HG03378 (cell line): ENCODE results near the gene MYZAP.

Experiments
- ATAC-seq: cut with Tn5 transposase; IDR thresholded peaks from one replicate; pipeline ENCODE4 v1.9.1; 2021; ENCODE audit warnings: mild to moderate bottlenecking, moderate library complexity; ENCODE audit not compliant: unreplicated experiment

The MYZAP gene

DNA sequence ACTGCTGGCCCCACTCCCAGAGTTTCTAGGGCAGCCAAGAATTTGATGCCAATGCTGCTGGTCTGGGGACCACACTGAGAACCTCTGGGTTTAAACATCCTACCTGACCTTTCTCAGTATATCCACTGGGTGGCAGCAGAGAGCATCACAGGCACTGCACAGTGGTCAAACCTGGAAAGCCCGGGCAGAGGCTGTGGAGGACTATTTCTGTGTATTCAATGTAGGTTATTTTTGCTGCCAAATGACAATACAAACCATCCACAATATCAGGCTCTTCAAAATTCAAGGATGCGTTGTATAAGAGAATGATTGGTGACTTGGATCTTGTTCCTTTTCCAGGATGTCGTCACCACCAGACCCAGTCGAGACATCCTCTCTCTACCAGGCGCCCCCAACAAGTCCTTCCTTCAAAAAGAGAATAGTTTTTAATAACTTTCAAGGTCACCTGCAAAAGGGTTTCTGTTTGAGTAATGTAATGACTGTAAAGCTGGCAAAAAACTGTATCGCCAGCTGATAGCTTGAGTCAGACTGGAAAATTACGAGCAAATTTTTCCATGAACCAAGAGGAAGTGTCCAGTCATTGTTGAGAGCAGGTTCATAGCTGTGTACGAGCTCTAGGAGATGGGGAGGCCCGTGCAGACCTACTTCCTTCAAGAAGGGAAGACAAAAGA is 30.5 kb upstream of the MYZAP start:
- peak; percentile 77 for ATAC-seq

DNA sequence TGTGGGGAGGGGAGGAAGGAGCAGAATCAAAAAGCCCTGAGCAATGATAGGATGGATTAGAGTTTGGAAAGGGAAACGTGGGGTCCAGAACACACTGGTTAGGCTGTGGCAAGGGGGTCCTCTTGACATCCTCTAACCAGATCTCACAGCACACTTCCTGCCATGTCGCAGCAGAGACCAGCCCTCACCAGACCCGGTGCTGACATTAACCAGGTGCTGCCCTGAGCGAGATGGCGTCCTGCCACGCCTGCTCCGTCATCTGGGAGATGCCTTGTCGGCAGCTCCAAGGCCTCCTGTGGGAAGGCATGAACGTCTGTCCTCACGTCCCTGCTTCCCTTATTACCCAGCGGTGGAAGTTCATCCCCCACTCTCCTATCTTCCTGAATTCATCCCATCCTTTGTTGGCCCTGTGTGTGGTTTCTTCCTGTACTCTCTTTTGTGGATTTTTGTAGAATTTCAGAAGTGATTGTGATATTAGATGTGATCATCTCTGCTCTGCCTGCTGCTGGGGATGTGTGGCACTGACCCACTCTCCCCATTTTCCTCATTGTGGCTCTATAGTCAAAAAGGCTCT is 29.4 kb upstream of the MYZAP start:
- no peak for ATAC-seq

DNA sequence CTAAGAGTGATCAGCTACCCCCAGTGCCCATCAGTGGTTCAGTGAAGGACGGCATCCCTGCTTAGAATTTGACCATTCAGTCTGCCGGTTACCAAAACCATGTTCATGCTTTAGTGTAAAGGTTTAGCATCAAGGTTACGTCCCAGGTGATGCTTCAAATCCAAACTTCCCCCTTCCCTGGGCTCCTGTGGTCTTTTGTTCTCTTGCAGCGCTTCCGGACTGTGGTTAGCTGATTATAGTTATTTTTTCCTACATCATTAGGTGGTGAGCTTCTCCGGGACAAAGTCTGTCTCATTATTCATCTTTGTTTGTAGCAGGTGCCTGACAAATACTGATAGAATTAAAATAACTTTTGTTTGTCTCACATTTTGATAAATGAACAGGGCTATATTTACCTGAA is 28.3 kb upstream of the MYZAP start:
- ATAC-seq = no peak

DNA sequence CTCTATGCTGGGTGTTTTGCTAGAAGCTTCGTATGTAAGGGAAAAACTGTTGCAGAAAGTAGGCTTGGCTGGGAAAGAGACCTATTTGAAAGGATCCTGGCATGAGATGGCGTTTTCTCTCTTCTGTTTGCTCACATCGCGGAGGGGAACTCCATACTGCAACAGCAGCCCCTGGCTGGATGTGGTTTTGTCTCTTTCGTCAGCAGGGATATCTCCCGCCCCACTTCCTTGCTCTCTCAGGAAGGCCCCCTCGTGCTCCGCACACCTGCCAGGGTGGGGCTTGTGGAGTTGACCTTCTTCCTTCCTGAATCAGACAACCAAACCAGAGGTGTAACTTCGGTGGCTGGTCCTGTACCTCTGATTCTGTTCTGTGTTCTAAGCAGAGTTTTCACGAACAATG is 26.4 kb upstream of the MYZAP start:
- no peak for ATAC-seq

DNA sequence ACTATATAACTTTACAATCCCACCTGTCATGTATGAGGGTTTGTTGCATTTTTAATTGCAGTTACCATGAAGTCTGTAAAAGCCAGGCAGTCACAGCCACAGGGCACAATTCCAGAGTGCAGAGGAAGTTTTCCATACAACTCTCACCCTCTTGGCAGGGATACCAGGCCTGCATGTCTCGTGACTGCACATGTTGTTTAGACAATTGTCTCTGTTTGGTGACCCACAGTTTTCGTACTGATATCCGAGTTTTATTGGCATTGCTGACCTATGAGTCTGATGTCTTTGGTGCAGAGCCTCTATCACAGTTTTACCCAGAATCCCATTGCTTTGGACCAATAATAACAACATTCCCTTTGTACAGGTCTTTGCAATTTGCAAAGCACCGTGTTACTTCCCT is 24.9 kb upstream of the MYZAP start:
- ATAC-seq = no peak

DNA sequence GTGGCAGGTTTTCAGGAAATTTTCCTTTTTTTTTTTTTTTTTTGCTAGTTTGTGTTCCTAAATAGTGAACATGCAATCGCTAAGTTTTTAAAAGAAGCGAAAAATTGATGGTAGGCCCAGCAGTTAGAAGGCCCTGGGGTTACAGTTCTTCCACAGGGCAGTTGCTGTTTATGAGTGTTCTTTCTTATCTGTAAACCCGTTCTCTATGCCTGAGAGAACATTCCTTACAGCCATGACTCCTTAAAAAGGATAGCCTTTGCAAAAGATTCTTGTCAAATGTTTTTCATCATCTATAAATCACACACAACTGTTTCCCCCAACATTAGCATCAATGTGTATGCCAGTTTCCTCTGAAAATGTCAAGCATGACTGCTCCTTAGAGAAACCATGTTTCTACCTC is 23.8 kb upstream of the MYZAP start:
- ATAC-seq = no peak

DNA sequence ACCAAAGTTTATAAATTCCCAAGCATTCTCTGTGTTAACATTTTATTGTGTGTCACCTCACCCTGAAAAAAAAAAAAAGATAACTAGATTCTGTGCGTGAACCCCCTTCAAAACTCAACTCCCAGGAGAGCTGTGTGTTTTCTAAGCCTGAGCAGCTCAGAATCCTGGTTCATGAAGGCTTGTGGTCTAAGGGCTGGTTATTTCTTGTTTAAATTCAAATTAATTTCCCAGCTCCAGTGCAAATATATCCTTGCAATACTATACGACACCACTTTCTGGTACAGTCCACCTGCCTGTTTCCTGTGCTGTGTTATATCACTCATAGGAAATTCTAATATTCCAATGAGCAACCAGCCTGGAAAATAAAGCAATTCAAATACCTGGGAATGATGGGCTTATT is 23.4 kb upstream of the MYZAP start:
- ATAC-seq = no peak

DNA sequence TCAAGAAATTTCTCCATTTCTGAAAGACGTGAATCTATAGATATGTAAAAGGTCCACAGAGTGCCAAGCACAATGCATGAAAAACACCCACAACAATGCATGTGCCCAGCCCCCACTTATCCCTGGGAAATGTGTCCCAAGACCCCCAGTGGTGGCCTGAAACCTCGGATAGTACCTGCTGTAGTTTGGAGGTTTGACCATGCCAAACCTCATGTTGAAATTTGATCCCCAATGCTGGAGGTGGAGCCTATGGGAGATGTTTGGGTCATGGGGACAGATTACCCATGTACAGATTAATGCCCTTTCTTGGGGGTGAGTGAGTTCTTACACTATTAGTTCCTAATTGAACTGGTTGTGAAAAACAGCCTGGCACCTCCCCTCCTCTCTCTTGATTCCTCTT is 21.4 kb upstream of the MYZAP start:
- no peak for ATAC-seq

DNA sequence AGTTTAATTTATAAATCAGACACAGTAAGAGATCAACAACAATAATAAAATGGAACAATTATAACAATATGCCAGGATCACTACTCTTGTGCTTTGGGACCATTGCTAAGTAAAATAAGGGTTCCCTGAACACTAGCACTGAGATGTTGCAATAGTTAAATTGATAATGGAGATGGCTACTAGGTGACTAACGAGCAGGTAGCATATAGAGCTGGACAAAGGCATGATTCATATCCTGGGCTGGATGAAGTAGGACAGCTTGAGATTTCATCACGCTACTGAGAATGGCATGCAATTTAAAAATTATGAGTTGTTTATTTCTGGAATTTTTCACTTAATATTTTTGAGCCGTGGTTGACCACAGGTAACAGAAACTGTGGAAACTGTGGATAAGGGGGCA is 20.7 kb upstream of the MYZAP start:
- no peak for ATAC-seq

DNA sequence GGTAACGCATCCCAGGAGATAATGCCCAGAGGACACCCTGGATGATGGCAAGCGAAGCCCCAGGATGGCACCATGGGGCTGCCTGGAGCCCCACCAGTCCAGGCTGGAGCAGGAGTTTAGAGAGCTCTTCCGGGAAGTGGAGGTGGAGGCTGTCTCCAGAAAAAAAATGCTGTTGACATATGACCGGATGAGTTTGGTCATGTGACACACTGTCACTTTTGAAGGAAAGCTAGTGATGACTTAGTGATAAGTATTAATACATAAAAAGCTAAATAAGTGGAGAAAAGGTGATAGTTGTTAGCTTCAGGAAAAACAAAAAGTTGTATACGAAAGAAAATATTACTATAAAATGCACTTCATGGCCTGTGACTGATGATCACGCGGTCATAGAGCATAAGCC is 20.0 kb upstream of the MYZAP start:
- no peak for ATAC-seq

DNA sequence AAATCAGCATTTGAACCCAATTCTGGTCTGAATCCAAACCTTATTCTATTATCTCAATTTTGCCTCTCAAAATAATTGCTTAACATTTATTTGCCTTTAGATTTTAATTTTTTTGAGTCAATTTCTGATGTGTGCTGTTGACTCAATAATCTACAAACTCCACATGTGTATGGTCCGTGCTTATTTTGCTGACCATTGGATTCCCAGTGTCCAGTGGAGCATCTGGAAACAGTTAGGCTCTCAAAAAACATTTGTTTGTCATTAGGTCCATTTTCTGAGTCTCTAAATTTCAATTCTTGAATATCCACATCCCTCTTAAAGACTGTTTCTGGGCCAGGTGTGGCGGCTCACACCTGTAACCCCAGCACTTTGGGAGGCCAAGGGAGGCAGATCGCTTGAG is 19.2 kb upstream of the MYZAP start:
- no peak for ATAC-seq

DNA sequence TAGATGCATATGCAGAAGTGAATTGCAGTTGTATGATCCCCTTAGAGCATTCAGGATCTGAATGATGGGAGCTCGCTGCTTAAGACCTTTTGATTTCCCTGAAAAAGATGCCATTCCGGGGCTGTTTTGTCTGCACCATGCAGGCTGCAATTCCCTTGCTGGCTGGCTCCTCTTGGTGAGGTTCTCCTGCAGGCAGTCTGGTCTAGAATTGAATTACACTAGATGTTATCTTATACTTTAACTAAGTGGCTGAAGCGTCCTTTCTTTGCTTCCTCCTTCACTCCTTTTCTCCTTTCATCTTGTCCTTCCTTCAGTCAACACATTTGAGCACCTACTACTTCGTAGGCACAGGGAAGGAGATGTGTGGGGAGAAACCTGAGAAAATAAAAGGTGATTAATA is 18.6 kb upstream of the MYZAP start:
- no peak for ATAC-seq

DNA sequence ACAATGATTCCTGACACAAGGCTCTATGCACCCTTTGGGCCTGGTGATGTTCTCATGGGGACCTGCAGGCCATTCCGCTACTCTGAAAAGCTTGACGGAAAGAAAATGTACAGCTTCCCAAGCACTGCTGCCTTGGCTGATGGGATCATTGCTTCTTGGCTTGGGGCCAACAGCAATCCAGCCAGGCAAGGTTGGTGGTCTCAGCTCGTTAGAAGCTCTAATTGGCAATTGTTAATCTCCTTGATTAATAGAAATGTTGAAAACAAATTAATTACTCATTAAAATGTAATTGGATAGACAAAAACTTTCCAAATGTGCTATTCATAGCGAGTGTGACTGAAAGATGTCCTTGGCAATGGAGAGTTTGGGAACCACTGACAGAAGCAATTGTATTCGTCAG is 16.3 kb upstream of the MYZAP start:
- ATAC-seq = no peak

DNA sequence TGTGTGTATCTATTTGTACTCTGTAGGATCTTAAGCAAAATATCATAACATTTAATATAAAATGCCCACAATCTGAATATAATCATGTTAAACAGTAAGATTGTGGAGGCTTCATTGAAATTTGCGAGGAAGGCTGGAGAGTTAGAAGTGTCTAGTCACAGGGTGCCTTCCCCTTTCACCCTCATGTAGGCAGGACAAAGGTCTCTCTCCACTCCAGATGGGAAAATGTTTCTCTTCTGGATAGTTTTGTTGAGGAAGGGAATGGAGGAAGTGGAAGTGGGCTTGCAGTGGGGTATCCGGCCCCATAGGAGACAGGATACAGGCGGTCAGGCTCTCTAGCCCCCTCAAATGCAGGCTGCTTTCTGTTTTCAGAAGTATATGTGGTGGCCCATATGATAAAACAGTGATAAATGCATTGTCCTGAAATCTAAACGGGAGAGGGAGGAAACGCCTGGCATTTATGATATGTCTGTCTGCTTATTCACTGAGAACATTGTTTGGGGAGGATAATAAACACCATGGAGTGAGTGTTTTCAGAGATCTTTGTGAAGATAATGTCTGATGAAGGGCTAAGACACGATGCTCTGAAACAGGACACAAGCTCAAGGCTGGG is 13.3 kb upstream of the MYZAP start:
- no peak for ATAC-seq

DNA sequence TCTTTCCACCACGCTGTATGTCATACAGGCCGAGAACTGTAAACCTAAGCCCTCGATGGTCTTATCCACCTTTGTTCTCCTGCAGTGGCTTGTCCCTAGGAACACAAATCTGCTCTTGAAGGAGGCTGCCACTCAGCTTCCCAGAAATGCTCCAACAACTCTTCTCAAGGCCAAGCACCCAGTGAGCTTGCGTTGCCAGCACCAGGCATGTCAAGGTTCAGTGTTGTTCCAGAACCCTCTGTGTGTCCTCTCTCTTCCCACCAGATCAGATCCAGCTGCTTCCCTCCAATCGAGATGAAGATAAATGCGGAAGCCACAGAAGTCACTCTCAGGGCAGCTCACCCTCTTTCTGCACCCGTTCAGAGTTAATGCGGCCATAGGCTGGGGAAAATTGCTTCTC is 11.3 kb upstream of the MYZAP start:
- no peak for ATAC-seq

DNA sequence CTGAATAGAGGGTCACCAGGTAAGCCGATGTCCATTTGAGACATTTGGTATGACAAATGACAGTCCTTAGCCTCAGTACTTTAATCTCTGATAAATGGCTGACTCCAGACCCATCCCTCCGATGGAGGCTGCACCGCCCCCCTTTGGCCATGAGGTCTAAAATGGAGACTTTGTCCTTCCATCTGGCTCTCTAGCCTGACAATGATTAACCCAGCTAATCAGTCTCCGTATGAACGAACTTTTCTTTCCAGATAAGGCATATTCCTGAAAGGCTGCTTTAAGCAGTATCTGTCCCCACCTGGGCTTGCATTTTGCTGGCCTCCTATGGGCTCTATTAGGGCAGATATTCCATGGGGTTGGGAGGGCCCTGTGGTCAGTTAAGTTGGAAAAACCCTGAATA is 10.8 kb upstream of the MYZAP start:
- no peak for ATAC-seq

DNA sequence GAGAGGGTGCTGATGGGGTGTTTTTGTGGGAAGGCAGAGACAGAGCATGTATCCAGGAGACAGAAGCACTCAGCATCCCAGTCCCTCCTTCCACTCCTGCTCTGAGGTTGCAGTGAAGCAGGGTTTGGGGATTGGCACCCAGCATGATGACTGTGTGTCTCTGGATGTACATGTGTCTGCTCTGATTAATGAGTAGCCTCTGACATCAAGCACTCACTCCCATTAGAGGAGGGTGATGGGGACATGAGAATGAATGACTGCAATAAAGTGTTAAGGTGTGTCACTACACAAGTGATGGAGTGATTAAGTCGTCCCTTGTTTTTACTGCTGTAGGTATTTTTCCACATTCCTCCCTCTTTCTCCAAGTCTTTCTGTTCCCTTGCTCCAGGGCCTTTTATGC is 9.6 kb upstream of the MYZAP start:
- no peak for ATAC-seq

DNA sequence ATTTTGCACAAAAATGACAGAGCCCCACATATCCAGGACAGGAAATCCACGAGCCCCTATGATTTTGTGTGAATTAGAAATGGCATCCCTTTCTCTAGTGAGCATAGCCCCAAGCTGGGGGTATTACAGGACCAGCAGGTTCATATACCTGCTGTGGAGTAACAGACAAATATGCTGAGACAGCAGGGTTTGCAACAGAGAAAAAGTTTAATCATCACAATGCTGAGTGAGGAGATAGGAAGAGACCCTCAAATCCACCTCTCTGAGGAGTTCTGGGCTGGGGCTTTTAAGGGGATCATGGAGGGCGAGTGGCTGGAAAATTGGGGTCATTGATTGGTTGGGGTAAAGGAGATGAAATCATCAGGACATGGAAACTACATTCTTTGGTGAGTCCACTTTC is 8.4 kb upstream of the MYZAP start:
- ATAC-seq = no peak

DNA sequence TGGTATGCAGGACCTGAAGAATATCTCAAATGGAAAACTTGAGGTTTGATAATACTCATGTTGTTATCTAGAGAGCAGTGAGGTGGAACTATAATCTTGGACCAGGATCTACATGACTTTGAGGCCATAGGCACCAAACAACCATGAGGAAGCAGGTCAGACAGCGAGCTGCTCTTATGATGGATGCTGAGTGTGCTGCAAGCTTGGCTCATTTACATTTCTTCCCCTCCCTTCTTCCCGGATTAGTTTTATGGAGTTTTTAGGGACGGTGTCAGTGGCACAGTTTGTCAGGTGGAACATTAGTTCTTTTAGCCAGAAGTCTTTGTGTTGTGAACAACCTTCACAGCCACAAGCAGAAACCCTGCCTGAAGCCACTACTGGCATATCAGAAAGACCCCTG is 8.0 kb upstream of the MYZAP start:
- ATAC-seq = no peak

DNA sequence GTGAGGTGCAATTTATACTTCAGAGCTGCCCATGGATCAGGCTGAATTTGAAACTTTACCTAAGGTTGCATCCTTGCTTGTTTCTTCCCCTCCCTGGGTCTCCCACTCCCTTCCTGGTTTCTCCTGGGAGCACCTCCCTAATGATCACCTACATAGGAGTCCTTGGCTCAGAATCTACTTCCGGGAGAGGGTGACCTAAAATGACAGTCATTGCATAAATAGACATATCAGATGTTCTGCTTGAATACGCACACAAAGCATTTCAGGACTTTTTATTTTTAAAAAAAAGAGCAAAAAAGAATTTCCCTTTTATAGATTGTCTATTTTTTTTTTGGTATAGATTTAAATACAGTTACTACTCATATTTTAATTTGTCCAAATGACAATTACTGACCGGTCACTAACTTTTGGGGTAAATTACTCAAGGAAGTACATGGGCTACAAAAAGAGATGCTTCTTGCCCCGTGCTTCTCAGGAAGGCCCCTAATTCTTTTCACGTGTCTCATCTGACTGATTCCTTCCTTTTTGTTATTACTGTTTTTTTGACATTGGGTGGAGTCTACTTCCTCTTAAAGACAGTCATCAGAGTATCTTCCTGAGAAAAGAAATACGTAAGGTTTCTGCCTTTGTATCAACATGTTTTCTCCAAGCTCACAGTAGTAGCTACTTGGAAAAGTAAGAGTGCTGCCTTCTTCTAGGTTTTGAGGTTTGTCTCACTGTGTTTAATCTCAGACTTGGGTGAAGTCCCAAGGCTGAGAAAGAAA is 4.9 kb upstream of the MYZAP start:
- no peak for ATAC-seq

DNA sequence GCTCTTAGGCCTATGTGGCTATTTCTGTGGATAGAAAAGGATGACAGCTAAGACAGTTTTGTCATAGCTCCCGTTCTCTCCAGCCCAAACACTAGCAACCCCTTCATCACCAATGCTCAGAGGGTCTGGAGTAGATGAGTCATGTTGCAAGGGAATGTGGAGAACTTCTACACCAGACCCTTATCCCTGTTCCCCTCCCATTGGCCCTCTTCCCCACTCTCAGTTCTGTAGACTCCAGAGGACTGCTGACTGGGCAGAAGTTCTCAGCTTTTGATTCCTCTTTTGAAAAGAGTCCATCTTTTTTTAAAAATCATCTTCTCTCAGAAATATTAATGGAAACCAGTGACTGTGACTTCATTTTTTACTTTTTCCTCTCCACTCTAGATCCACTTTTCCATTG is 2.4 kb upstream of the MYZAP start:
- ATAC-seq = no peak

DNA sequence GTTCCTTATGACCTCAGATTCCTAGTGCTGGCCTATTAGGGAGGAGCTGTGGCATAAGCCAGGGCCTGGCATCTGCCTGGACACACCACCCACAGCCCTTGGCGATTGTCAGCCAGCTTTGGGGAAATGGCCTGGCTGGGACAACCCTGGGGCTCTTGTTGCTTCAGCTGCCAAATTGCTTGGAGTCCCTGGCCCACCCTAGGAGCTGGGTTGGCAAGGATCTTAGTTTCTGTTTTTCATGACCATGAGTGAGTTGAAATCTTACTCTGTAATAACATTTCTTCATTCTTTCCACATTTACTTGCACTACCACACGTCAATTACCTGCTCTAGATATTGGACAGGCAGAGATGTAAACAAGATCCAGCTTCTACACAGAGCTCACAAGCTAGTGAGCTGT is 1.9 kb upstream of the MYZAP start:
- no peak for ATAC-seq
